ENCODE results near the gene SLC39A3. TPM values are rescaled to one million over a fixed set of nuclear protein-coding genes. Genes with fewer than 3 reads are reported as not detected.

Gene SLC39A3
- total and polyA plus RNA-seq, 2 of the 8 experiments (the other 6 are each of a cell fraction or from before 2014, with no cell fraction given), result 33.0 to 52.9 TPM

DNA sequence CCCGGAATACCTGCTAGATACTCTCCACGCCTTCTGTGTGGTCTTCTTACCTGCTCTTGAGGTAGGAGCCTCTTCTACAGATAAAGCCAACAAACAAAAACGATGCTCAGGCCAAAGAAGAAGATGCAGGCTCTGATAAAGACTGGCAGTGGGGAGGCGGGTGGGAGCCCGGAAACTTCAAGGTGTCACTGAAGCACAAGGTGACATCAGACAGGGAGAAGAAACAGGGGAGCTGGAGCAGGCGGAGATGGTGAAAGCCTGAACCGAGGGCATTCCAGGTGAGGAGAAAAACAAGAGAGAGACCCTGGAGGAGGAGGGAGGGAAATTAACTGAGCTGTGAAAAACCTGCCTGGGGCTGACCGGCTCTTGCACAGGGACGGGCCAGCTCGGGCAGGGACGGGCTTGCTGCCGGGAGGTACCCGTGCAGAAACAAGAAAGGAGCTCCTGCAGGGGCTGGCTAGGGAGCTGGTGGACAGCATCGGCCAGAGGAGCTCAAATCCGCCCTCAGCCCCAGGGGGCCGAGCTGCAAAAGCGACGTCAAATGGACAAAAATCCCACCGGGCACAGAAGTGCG is 56.3 kb downstream of the SLC39A3 start:
- TF ChIP-seq SP2 (IDR thresholded peaks at IDR 0.05; ENCODE audit: low read length), result no peak
- no peak for TF ChIP-seq ATF3 (IDR thresholded peaks at IDR 0.05; ENCODE audit: insufficient read depth, low read depth, low read length)
- no peak for TF ChIP-seq YY1 (IDR thresholded peaks at IDR 0.05; ENCODE audit: low read depth, low read length)
- TF ChIP-seq GTF2F1 (IDR thresholded peaks at IDR 0.05; ENCODE audit: borderline replicate concordance, low read depth, low read length), result no peak
- no peak for TF ChIP-seq PHF8 (conservative IDR thresholded peaks at IDR 0.05; ENCODE audit: low read depth, low read length)
- no peak for TF ChIP-seq KDM1A (IDR thresholded peaks at IDR 0.05; ENCODE audit: borderline replicate concordance, low read length)
- TF ChIP-seq TEAD4 (IDR thresholded peaks at IDR 0.05; ENCODE audit: low read depth, low read length), result no peak
- TF ChIP-seq, protein P1, sequence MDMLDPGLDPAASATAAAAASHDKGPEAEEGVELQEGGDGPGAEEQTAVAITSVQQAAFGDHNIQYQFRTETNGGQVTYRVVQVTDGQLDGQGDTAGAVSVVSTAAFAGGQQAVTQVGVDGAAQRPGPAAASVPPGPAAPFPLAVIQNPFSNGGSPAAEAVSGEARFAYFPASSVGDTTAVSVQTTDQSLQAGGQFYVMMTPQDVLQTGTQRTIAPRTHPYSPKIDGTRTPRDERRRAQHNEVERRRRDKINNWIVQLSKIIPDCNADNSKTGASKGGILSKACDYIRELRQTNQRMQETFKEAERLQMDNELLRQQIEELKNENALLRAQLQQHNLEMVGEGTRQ (IDR thresholded peaks at IDR 0.05; ENCODE audit: low read length), result no peak
- no peak for TF ChIP-seq CEBPB (IDR thresholded peaks at IDR 0.05; ENCODE audit: low read depth, low read length)
- TF ChIP-seq SRF (IDR thresholded peaks at IDR 0.05; ENCODE audit: low read depth, low read length), result no peak
- H3K79me1 ChIP-seq (ENCODE audit: low read depth, low read length), result no peaks in the 10 kb centered on the region
- no peaks in the 10 kb centered on the region for H3K9me3 ChIP-seq (ENCODE audit: insufficient read depth in 2 of 2, low read depth in 1 of 2, low read length in 1 of 2)
- WGBS, 2 experiments (ENCODE audit: extremely low coverage in 1 of 2, insufficient coverage in 1 of 2, insufficient read length in 1 of 2, insufficient replicate concordance in 2 of 2, low coverage in 1 of 2, low lambda C conversion rate in 2 of 2, missing lambda C conversion rate in 1 of 2), result 87% methylated on average over 20 of the region's 20 CpGs; no CpG with 5 or more reads in 1 of the 2 experiments
- DNase-seq (ENCODE audit: low read depth in 1 of 2, low spot score in 2 of 2) (no peak), FAIRE-seq (no peak)
- H2BK12ac ChIP-seq (ENCODE audit: low read depth, low read length), result no peak overlapping the region
- H3K14ac ChIP-seq (ENCODE audit: insufficient read length), result no peak overlapping the region
- H2AFZ ChIP-seq (ENCODE audit: low read length), result no peak overlapping the region
- no peak overlapping the region for H3K4ac ChIP-seq (replicated peaks; ENCODE audit: insufficient read length, low read depth, low read length)
- H4K20me1 ChIP-seq (replicated peaks in 1 of 2; ENCODE audit: control insufficient read depth in 1 of 2, insufficient read depth in 2 of 2, low read length in 2 of 2), result no peaks in the 10 kb centered on the region
- CTCF ChIA-PET (ENCODE audit: partially characterized antibody), result interaction anchor here (0.6 to 1.3 kb wide), 4 partner anchors 9 to 121 kb away, joined by 3 to 6 read pairs (median 3); no protein-coding TSS in a partner anchor
- H2BK5ac ChIP-seq (ENCODE audit: low read depth, low read length), result no peak overlapping the region
- H2BK20ac ChIP-seq (ENCODE audit: low read length), result no peak overlapping the region
- no peak overlapping the region for H3K27ac ChIP-seq (ENCODE audit: low read depth, low read length)
- no peak overlapping the region for H2BK15ac ChIP-seq (ENCODE audit: low read length)
- no peak overlapping the region for H3K9ac ChIP-seq (replicated peaks in 1 of 4; ENCODE audit: extremely low read depth in 1 of 4, low read depth in 3 of 4, low read length in 3 of 4)
- no peak overlapping the region for H4K5ac ChIP-seq (ENCODE audit: insufficient read length, low read depth, low read length)
- H2BK120ac ChIP-seq (replicated peaks; ENCODE audit: low read depth, low read length), result no peak overlapping the region
- H3K23me2 ChIP-seq (ENCODE audit: low read depth, low read length), result no peaks in the 10 kb centered on the region
- no peak overlapping the region for H3K4me3 ChIP-seq (ENCODE audit: extremely low read depth in 1 of 4, insufficient read depth in 2 of 4, low read depth in 3 of 4, low read length in 4 of 4)
- H3K56ac ChIP-seq (replicated peaks; ENCODE audit: insufficient read length, low read depth, low read length), result no peak overlapping the region
- no peaks in the 10 kb centered on the region; a peak in 1 of 7 replicates for H3K4me1 ChIP-seq (replicated peaks in 1 of 4; ENCODE audit: control insufficient read depth in 3 of 4, insufficient read depth in 4 of 4, low read length in 3 of 4)
- H4K91ac ChIP-seq (replicated peaks; ENCODE audit: insufficient read length, low read length), result no peak overlapping the region
- no peak overlapping the region; the same call in 1 of the 2 replicates for H3K18ac ChIP-seq (ENCODE audit: extremely low read depth, low read length)
- H3K4me2 ChIP-seq (ENCODE audit: insufficient read depth in 1 of 2, low read depth in 2 of 2, low read length in 2 of 2), result no peak overlapping the region
- H2AK5ac ChIP-seq (ENCODE audit: low read depth, low read length), result no peak overlapping the region
- POLR2A ChIA-PET (ENCODE audit: partially characterized antibody), result no interaction called here
- H3K27me3 ChIP-seq (replicated peaks in 1 of 4; ENCODE audit: control insufficient read depth in 3 of 4, extremely low read depth in 1 of 4, insufficient read depth in 3 of 4, low read length in 3 of 4), result no peaks in the 10 kb centered on the region; a peak in 2 of 7 replicates
- H4K8ac ChIP-seq (ENCODE audit: extremely low read depth, insufficient read depth, low read length), result no peak overlapping the region
- no peak overlapping the region for H3K23ac ChIP-seq (ENCODE audit: insufficient read length)
- no peaks in the 10 kb centered on the region for H3K79me2 ChIP-seq (ENCODE audit: control insufficient read depth in 1 of 2, insufficient read depth in 2 of 2, low read length in 2 of 2)
- H3K36me3 ChIP-seq (ENCODE audit: control insufficient read depth in 2 of 4, insufficient read depth in 4 of 4, low read length in 3 of 4), result no peaks in the 10 kb centered on the region; a peak in 1 of 8 replicates

All from H1 (cell line).